HG03066 (cell line): ENCODE measurements around the gene STARD5.

Source experiments
- ATAC-seq: cut with Tn5 transposase; IDR thresholded peaks from one replicate; pipeline ENCODE4 v1.9.1; 2021; ENCODE audit warnings: low read depth; ENCODE audit not compliant: unreplicated experiment

STARD5 gene

GRCh38 chr15:81296186-81296585, 27.8 kb downstream of the STARD5 start:
- ATAC-seq = no peak

GRCh38 chr15:81295486-81296121, 28.3 kb downstream of the STARD5 start:
- ATAC-seq = no peak

GRCh38 chr15:81294516-81294880, 29.4 kb downstream of the STARD5 start:
- no peak for ATAC-seq

GRCh38 chr15:81293728-81294515, 30.0 kb downstream of the STARD5 start:
- peak; percentile 57 for ATAC-seq

GRCh38 chr15:81292523-81293001, 31.4 kb downstream of the STARD5 start:
- ATAC-seq = peak; percentile 38

- peak; percentile 0 for ATAC-seq
Observed at GRCh38 chr15:81291916-81292522, 31.9 kb downstream of the STARD5 start.

GRCh38 chr15:81289910-81290309, 34.0 kb downstream of the STARD5 start:
- ATAC-seq = no peak

GRCh38 chr15:81288616-81289015, 35.3 kb downstream of the STARD5 start:
- ATAC-seq = no peak

GRCh38 chr15:81288040-81288439, 35.9 kb downstream of the STARD5 start:
- ATAC-seq = no peak

- no peak for ATAC-seq
Observed at GRCh38 chr15:81286621-81287121, 37.3 kb downstream of the STARD5 start.

- ATAC-seq = no peak
Observed at GRCh38 chr15:81285461-81285860, 38.5 kb downstream of the STARD5 start.

- ATAC-seq = peak; percentile 66
Observed at GRCh38 chr15:81284256-81285031, 39.5 kb downstream of the STARD5 start.

GRCh38 chr15:81282911-81283310, 41.0 kb downstream of the STARD5 start:
- ATAC-seq = no peak

GRCh38 chr15:81282606-81282895, 41.4 kb downstream of the STARD5 start:
- ATAC-seq = no peak

GRCh38 chr15:81281766-81282605, 42.0 kb downstream of the STARD5 start:
- ATAC-seq = no peak

- ATAC-seq = no peak
Observed at GRCh38 chr15:81281456-81281735, 42.5 kb downstream of the STARD5 start.

- no peak for ATAC-seq
Observed at GRCh38 chr15:81280696-81281455, 43.1 kb downstream of the STARD5 start.

- no peak for ATAC-seq
Observed at GRCh38 chr15:81279621-81280485, 44.1 kb downstream of the STARD5 start.
